Caco-2 (cell line): ENCODE data around the gene AMDHD1. TPM values are rescaled to one million over a fixed set of nuclear protein-coding genes. Genes with fewer than 3 reads are reported as not detected.

Source experiments
- BruUV-seq: library from RNA; stranded (reverse); fragments of 400-500 nt; replicated peaks from 2 replicates; lab custom pipeline; 2021; lab: Mats Ljungman, UMichigan
- CTCF ChIA-PET: fragments of 300-600 bp; sonication (Branson Sonifier 250); formaldehyde crosslinking; loops from one replicate; lab custom pipeline; 2022; ENCODE audit warnings: antibody characterized with exemption; lab: Charles Lee
- POLR2A ChIA-PET: fragments of 300-600 bp; sonication (Branson Sonifier 250); formaldehyde crosslinking; loops from one replicate; lab custom pipeline; 2022; ENCODE audit warnings: antibody characterized with exemption; lab: Charles Lee
- DNase-seq, 2 experiments: peaks; one replicate each; pipeline versions ENCODE4 v3.0.0 to v3.0.0-alpha.2; 2020 to 2022
- H3K27me3 ChIP-seq: replicated peaks from 2 replicates; pipeline ENCODE4 v1.6.0; 2011; ENCODE audit warnings: low read length; ENCODE audit not compliant: control insufficient read depth, insufficient read depth
- H3K36me3 ChIP-seq: 2 replicates; pipeline ENCODE4 v1.5.1; 2011; ENCODE audit warnings: low read length; ENCODE audit not compliant: control insufficient read depth, insufficient read depth
- H3K4me1 ChIP-seq: fragments of 250-450 bp; sonication (Bioruptor Pico); 2 replicates; pipeline ENCODE4 v1.5.1; 2020; ENCODE audit warnings: mild to moderate bottlenecking
- H3K4me3 ChIP-seq: 2 replicates; pipeline ENCODE4 v1.5.1; 2011; ENCODE audit warnings: low read depth, mild to moderate bottlenecking, control low read depth, low read length
- H3K9me3 ChIP-seq: fragments of 250-450 bp; sonication (Bioruptor Pico); 2 replicates; pipeline ENCODE4 v1.5.1; 2020; ENCODE audit warnings: mild to moderate bottlenecking, moderate library complexity
- H3K27ac Mint-ChIP-seq: one replicate; pipeline ENCODE4 v1.8.0; 2022; ENCODE audit warnings: mixed read lengths; ENCODE audit not compliant: unreplicated experiment
- H3K27me3 Mint-ChIP-seq: one replicate; pipeline ENCODE4 v1.8.0; 2022; ENCODE audit warnings: mixed read lengths; ENCODE audit not compliant: insufficient read depth, unreplicated experiment
- H3K36me3 Mint-ChIP-seq: one replicate; pipeline ENCODE4 v1.8.0; 2022; ENCODE audit warnings: mild to moderate bottlenecking, mixed read lengths; ENCODE audit not compliant: insufficient read depth, unreplicated experiment
- H3K4me1 Mint-ChIP-seq: one replicate; pipeline ENCODE4 v1.8.0; 2022; ENCODE audit warnings: low read depth, mixed read lengths; ENCODE audit not compliant: unreplicated experiment
- H3K4me3 Mint-ChIP-seq: one replicate; pipeline ENCODE4 v1.8.0; 2022; ENCODE audit warnings: mild to moderate bottlenecking, moderate library complexity, mixed read lengths; ENCODE audit not compliant: unreplicated experiment
- H3K9me3 Mint-ChIP-seq: one replicate; pipeline ENCODE4 v1.8.0; 2022; ENCODE audit warnings: mixed read lengths; ENCODE audit not compliant: unreplicated experiment
- intact Hi-C: fragments of 100-400 bp; cut with micrococcal nuclease; formaldehyde crosslinking; loops from one replicate; pipeline ENCODE4 v1.10.0; 2022; ENCODE audit not compliant: unreplicated experiment
- total RNA-seq: library from RNA; stranded (reverse); gene quantifications from 2 replicates; pipeline ENCODE4 v1.2.3, GENCODE V29; 2022
- TF ChIP-seq, protein P1 (sequence below), 2 experiments: fragments of 200-600 bp in 1 of 2; IDR thresholded peaks; 1 replicate in 1 of 2; 2 replicates in 1 of 2; pipeline versions ENCODE4 v1.5.1 to v1.8.0; 2011 to 2022; ENCODE audit warnings: antibody characterized with exemption in 1 of 2, control low read depth in 1 of 2, inconsistent platforms in 1 of 2, low read depth in 1 of 2, low read length in 1 of 2, mild to moderate bottlenecking in 1 of 2, moderate library complexity in 1 of 2; ENCODE audit not compliant: insufficient read depth in 1 of 2, severe bottlenecking in 1 of 2, unreplicated experiment in 1 of 2

AMDHD1 gene
- total RNA-seq, 1 experiment from 2014 or later = 0.61 TPM

DNA sequence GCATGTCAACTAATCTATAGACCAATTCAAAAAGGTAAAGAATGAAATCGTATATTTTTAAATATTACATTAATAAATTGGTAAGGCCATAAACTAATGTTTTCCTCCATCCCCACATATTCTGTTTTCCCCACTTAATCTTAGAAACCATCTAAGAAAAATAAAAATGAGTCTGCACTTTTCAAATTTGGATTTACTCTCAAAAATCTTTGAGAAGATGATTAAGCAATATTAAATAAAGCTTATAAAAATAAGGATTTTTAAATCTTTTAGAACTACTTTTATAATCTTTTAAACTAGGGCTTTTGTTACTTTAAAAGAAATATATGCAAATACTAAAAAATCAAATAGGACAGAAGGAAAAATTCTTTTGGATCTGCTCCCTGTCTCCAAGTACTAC is 63.6 kb downstream of the AMDHD1 start:
- no peak overlapping the region for H3K4me3 ChIP-seq
- no peaks in the 10 kb centered on the region for H3K9me3 ChIP-seq
- no TSS peak for BruUV-seq
- no peaks in the 10 kb centered on the region for H3K4me1 ChIP-seq
- CTCF ChIA-PET = no interaction called here
- H3K36me3 ChIP-seq = no peaks in the 10 kb centered on the region
- TF ChIP-seq, protein P1, sequence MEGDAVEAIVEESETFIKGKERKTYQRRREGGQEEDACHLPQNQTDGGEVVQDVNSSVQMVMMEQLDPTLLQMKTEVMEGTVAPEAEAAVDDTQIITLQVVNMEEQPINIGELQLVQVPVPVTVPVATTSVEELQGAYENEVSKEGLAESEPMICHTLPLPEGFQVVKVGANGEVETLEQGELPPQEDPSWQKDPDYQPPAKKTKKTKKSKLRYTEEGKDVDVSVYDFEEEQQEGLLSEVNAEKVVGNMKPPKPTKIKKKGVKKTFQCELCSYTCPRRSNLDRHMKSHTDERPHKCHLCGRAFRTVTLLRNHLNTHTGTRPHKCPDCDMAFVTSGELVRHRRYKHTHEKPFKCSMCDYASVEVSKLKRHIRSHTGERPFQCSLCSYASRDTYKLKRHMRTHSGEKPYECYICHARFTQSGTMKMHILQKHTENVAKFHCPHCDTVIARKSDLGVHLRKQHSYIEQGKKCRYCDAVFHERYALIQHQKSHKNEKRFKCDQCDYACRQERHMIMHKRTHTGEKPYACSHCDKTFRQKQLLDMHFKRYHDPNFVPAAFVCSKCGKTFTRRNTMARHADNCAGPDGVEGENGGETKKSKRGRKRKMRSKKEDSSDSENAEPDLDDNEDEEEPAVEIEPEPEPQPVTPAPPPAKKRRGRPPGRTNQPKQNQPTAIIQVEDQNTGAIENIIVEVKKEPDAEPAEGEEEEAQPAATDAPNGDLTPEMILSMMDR (IDR thresholded peaks at IDR 0.05; ENCODE audit: insufficient read depth in 1 of 2, low read depth in 1 of 2, low read length in 1 of 2, severe bottlenecking in 1 of 2, unreplicated experiment in 1 of 2) = no peak
- Mint-ChIP-seq H3K4me3 (no peak overlapping the region), H3K4me1 (no peaks in the 10 kb centered on the region), H3K9me3 (no peaks in the 10 kb centered on the region), H3K36me3 (no peaks in the 10 kb centered on the region), H3K27ac (no peak overlapping the region), H3K27me3 (no peaks in the 10 kb centered on the region)
- POLR2A ChIA-PET = no interaction called here
- H3K27me3 ChIP-seq = no peaks in the 10 kb centered on the region
- no peak for DNase-seq
- intact Hi-C loops = no loop called here

DNA sequence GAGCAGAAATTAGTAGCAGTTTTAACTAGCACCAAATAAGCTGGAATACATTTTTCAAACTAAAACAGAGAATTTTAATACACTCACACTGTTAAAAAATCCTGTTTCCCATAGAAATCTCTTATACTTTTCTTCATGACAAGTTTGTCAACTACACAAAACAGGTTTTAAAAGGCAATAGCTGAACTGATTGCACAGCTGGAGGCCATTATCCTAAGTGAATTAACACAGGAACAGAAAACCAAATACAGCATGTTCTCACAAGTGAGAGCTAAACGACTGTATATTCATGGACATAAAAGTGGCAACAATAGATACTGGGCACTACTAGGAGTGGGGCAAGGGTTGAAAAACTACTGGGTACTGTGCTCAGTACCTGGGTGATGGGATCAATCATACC is 64.6 kb downstream of the AMDHD1 start:
- CTCF ChIA-PET = interaction anchor here (0.6 kb wide), 2 partner anchors 17 to 20 kb away, joined by 3 read pairs; no protein-coding TSS in a partner anchor
- no peaks in the 10 kb centered on the region for H3K36me3 ChIP-seq
- POLR2A ChIA-PET = no interaction called here

DNA sequence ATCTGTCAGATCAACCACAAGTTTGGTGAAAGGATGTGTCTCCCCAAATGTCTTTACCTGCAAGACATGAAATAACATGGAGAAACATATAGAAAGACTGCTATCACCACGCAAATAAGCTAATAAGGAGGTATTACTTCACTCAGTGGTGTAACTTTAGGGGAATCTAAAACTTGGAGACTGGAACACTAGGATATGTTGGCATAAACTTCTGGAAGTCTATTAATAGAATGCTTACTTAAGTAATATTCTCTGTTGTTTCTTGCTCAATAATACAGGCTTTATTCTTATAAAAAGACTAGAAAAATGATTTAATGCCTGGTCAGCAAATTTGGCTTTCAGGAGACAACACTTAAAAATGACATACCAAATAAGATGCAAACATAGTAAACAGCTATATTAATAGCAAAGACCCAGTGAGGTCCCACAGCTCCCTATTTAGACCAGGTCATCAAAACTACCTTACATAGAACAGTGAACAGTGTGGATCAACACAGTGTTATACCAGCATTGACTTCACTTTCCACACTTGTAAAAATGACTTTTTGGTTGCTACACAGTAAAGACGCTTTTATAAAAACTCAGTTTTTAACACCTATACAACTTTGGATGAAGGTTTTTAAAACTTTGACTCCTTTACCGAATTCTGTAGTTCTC is 71.9 kb downstream of the AMDHD1 start:
- Histone ChIP-seq H3K9me3 (no peaks in the 10 kb centered on the region), H3K4me3 (no peak overlapping the region), H3K4me1 (no peaks in the 10 kb centered on the region), H3K36me3 (no peaks in the 10 kb centered on the region), H3K27me3 (no peaks in the 10 kb centered on the region)
- H3K27me3 Mint-ChIP-seq = no peaks in the 10 kb centered on the region
- no peaks in the 10 kb centered on the region for H3K4me1 Mint-ChIP-seq
- no peak overlapping the region for H3K4me3 Mint-ChIP-seq
- TF ChIP-seq, protein P1 (IDR thresholded peaks at IDR 0.05; ENCODE audit: insufficient read depth in 1 of 2, low read depth in 1 of 2, low read length in 1 of 2, severe bottlenecking in 1 of 2, unreplicated experiment in 1 of 2) = no peak
- peaks cover 9% of the 10 kb centered on the region for H3K36me3 Mint-ChIP-seq
- H3K27ac Mint-ChIP-seq = no peak overlapping the region
- ChIA-PET CTCF (no interaction called here), POLR2A (no interaction called here)
- intact Hi-C loops = no loop called here
- no TSS peak for BruUV-seq
- H3K9me3 Mint-ChIP-seq = no peaks in the 10 kb centered on the region
- DNase-seq = no peak

More for the DNA sequence above, 64.6 kb downstream of the AMDHD1 start:
- Mint-ChIP-seq H3K4me1 (no peaks in the 10 kb centered on the region), H3K27ac (no peak overlapping the region), H3K27me3 (no peaks in the 10 kb centered on the region), H3K9me3 (no peaks in the 10 kb centered on the region), H3K36me3 (peaks cover 5% of the 10 kb centered on the region), H3K4me3 (no peak overlapping the region)
- TF ChIP-seq, protein P1 (IDR thresholded peaks at IDR 0.05; ENCODE audit: insufficient read depth in 1 of 2, low read depth in 1 of 2, low read length in 1 of 2, severe bottlenecking in 1 of 2, unreplicated experiment in 1 of 2) = no peak
- intact Hi-C loops = no loop called here
- DNase-seq = no peak
- BruUV-seq = no TSS peak
- Histone ChIP-seq H3K4me1 (no peaks in the 10 kb centered on the region), H3K4me3 (no peak overlapping the region), H3K27me3 (no peaks in the 10 kb centered on the region), H3K9me3 (no peaks in the 10 kb centered on the region)
